Left cardiac atrium (tissue), 4 donors: ENCODE measurements around the gene PPP1R1B. TPM values are rescaled to one million over a fixed set of nuclear protein-coding genes. Genes with fewer than 3 reads are reported as not detected.
A peak's percentile ranks its signal among the peaks of the same experiment; 100 is the strongest.

ENCODE experiments used
- ATAC-seq, 2 donors: fragments of 200-7000 bp; cut with Tn5 transposase; one replicate each; pipeline ENCODE4 v1.9.1; 2020; ENCODE audit warnings: mild to moderate bottlenecking in 2 of 2, moderate library complexity in 2 of 2
- DNase-seq: peaks from one replicate; pipeline ENCODE4 v3.0.0-alpha.2; 2020
- intact Hi-C, 2 donors: fragments of 100-400 bp; cut with DNase I; formaldehyde crosslinking; loops; one replicate each; pipeline versions ENCODE4 v1.14.1 to v1.15.1; 2022 to 2023
- total RNA-seq, 2 donors: library from RNA; stranded (reverse); fragmentation: NEBNext Ultra II Directional; extraction: Animal tissue kit (Norgen Biotek cat#: 25700); gene quantifications; one replicate each; pipeline ENCODE4 v1.2.1, GENCODE V29; 2021
- donor health status: DM: no; HTN: yes; CAD: no.
- donor health status: DM: no; HTN: yes; CAD: no; lungs with severe emphysema.
- donor health status: DM: yes; HTN: yes; CAD: no.
- donor health status: Dilated cardiomyopathy.

The PPP1R1B gene
- total RNA-seq, 2 donors from 2014 or later = 4.0 to 5.3 TPM

GRCh38 chr17:39627712-39628516 lies 1.2 kb downstream of the PPP1R1B start:
- ATAC-seq = peak in 1 of 2 donors; percentile 10
- DNase-seq = no peak
- intact Hi-C loops = no loop called here

- DNase-seq (no peak), ATAC-seq (no peak)
- intact Hi-C loops = no loop called here
Observed at GRCh38 chr17:39628655-39629493, 2.1 kb downstream of the PPP1R1B start.

GRCh38 chr17:39629494-39629880 lies 2.7 kb downstream of the PPP1R1B start:
- intact Hi-C loops = no loop called here
- DNase-seq (no peak), ATAC-seq (no peak)

GRCh38 chr17:39629898-39630297 lies 3.1 kb downstream of the PPP1R1B start:
- intact Hi-C loops = no loop called here
- ATAC-seq = no peak
- DNase-seq = no peak

GRCh38 chr17:39631403-39631802 lies 4.7 kb downstream of the PPP1R1B start:
- intact Hi-C loops = no loop called here
- ATAC-seq = no peak
- no peak for DNase-seq

GRCh38 chr17:39632153-39632941 lies 5.6 kb downstream of the PPP1R1B start:
- DNase-seq (no peak), ATAC-seq (peak in 1 of 2 donors; percentile 25)
- intact Hi-C loops = no loop called here

GRCh38 chr17:39633570-39634183 lies 6.9 kb downstream of the PPP1R1B start:
- ATAC-seq = no peak
- intact Hi-C loops = no loop called here

GRCh38 chr17:39634384-39634871 lies 7.7 kb downstream of the PPP1R1B start:
- no peak for DNase-seq
- intact Hi-C loops = no loop called here
- no peak for ATAC-seq

More at GRCh38 chr17:39633570-39634183, 6.9 kb downstream of the PPP1R1B start:
- no peak for DNase-seq

- DNase-seq = no peak
- ATAC-seq = no peak
- intact Hi-C loops = no loop called here
Observed at GRCh38 chr17:39635614-39636176, 8.9 kb downstream of the PPP1R1B start.

- intact Hi-C loops = no loop called here
- no peak for ATAC-seq
- no peak for DNase-seq
Observed at GRCh38 chr17:39636587-39636926, 9.8 kb downstream of the PPP1R1B start.

GRCh38 chr17:39636927-39637736 lies 10.4 kb downstream of the PPP1R1B start, which contains the start of gene STARD3:
STARD3 (plus strand) TSS chr17:39637144; CDS start chr17:39653532, 16,388 bp downstream.
- intact Hi-C loops = no loop called here
- peak; percentile 95 for DNase-seq
- peak; percentile 95 to 97 for ATAC-seq

- intact Hi-C loops = no loop called here
Observed at GRCh38 chr17:39638317-39638716, 11.6 kb downstream of the PPP1R1B start.

GRCh38 chr17:39639043-39639442 lies 12.3 kb downstream of the PPP1R1B start:
- no peak for ATAC-seq
- no peak for DNase-seq
- intact Hi-C loops = no loop called here

More at GRCh38 chr17:39638317-39638716, 11.6 kb downstream of the PPP1R1B start:
- DNase-seq (no peak), ATAC-seq (no peak)

- ATAC-seq (no peak), DNase-seq (no peak)
- intact Hi-C loops = no loop called here
Observed at GRCh38 chr17:39639566-39640458, 13.1 kb downstream of the PPP1R1B start.

- DNase-seq (no peak), ATAC-seq (no peak)
- intact Hi-C loops = no loop called here
Observed at GRCh38 chr17:39640591-39641031, 13.9 kb downstream of the PPP1R1B start.

GRCh38 chr17:39641097-39641496 lies 14.3 kb downstream of the PPP1R1B start:
- DNase-seq (no peak), ATAC-seq (no peak)
- intact Hi-C loops = no loop called here

GRCh38 chr17:39641883-39642282 lies 15.1 kb downstream of the PPP1R1B start:
- no peak for ATAC-seq
- no peak for DNase-seq
- intact Hi-C loops = no loop called here
